Islet of Langerhans (tissue), 1 donor: ENCODE measurements around the gene TAF1C.
"Not testable (repeated sequence)": the region's sequence is repeated elsewhere in the genome, so short reads cannot be mapped to it uniquely, and the experiment has no call there.

Experiments used
- FAIRE-seq: peaks from one replicate; lab custom pipeline; 2011; peaks lifted over from hg19 to GRCh38; lab: Jason Lieb, UNC

Gene TAF1C

GRCh38 chr16:84186685-84187437, at the start of gene TAF1C:
Gene TAF1C, minus strand, starts transcription at chr16:84187057. Its CDS starts 2,069 bp downstream, at chr16:84184988.
- no peak for FAIRE-seq

GRCh38 chr16:84234321-84235241, 47.7 kb upstream of the TAF1C start:
- no peak for FAIRE-seq

GRCh38 chr16:84233748-84234147, 46.9 kb upstream of the TAF1C start:
- FAIRE-seq: no peak

- no peak for FAIRE-seq
Measured at GRCh38 chr16:84232969-84233368, 46.1 kb upstream of the TAF1C start.

GRCh38 chr16:84232060-84232459, 45.2 kb upstream of the TAF1C start:
- FAIRE-seq: no peak

- no peak for FAIRE-seq
Measured at GRCh38 chr16:84229471-84229870, 42.6 kb upstream of the TAF1C start.

GRCh38 chr16:84228256-84228838, 41.5 kb upstream of the TAF1C start:
- no peak for FAIRE-seq

GRCh38 chr16:84227548-84227947, 40.7 kb upstream of the TAF1C start:
- no peak for FAIRE-seq

GRCh38 chr16:84226026-84226425, 39.2 kb upstream of the TAF1C start:
- no peak for FAIRE-seq

GRCh38 chr16:84225571-84225970, 38.7 kb upstream of the TAF1C start:
- FAIRE-seq: no peak

- no peak for FAIRE-seq
Measured at GRCh38 chr16:84225126-84225525, 38.3 kb upstream of the TAF1C start.

- no peak for FAIRE-seq
Measured at GRCh38 chr16:84224554-84224953, 37.7 kb upstream of the TAF1C start.

- no peak for FAIRE-seq
Measured at GRCh38 chr16:84223456-84223855, 36.6 kb upstream of the TAF1C start.

- FAIRE-seq: no peak
Measured at GRCh38 chr16:84220851-84221250, 34.0 kb upstream of the TAF1C start.

GRCh38 chr16:84218956-84219355, 32.1 kb upstream of the TAF1C start:
- no peak for FAIRE-seq

GRCh38 chr16:84218176-84218823, 31.4 kb upstream of the TAF1C start:
- no peak for FAIRE-seq

GRCh38 chr16:84216144-84216543, 29.3 kb upstream of the TAF1C start:
- not testable (repeated sequence) for FAIRE-seq

GRCh38 chr16:84215531-84215930, 28.7 kb upstream of the TAF1C start:
- no peak for FAIRE-seq

GRCh38 chr16:84214451-84215066, 27.7 kb upstream of the TAF1C start:
- FAIRE-seq: no peak

GRCh38 chr16:84212631-84213030, 25.8 kb upstream of the TAF1C start:
- no peak for FAIRE-seq

- no peak for FAIRE-seq
Measured at GRCh38 chr16:84212154-84212553, 25.3 kb upstream of the TAF1C start.

GRCh38 chr16:84209989-84210388, 23.1 kb upstream of the TAF1C start:
- no peak for FAIRE-seq
